Upper lobe of right lung (tissue), 1 donor: Measurements from ENCODE around the gene VPS16. TPM values are rescaled to one million over a fixed set of nuclear protein-coding genes. Genes with fewer than 3 reads are reported as not detected.

Source experiments
- ATAC-seq: fragments of 200-7000 bp; cut with Tn5 transposase; one replicate; pipeline ENCODE4 v1.9.1; 2020; ENCODE audit warnings: mild to moderate bottlenecking, moderate library complexity
- DNase-seq: peaks from one replicate; pipeline ENCODE4 v3.0.0-alpha.2; 2020
- H3K27ac ChIP-seq: fragments of 200-600 bp; one replicate; pipeline ENCODE4 v1.8.0; 2022
- H3K27me3 ChIP-seq: fragments of 200-600 bp; one replicate; pipeline ENCODE4 v1.8.0; 2022; ENCODE audit warnings: mild to moderate bottlenecking
- H3K36me3 ChIP-seq: fragments of 200-600 bp; one replicate; pipeline ENCODE4 v1.8.0; 2022
- H3K4me1 ChIP-seq: fragments of 200-600 bp; one replicate; pipeline ENCODE4 v1.8.0; 2022
- H3K4me3 ChIP-seq: fragments of 200-600 bp; one replicate; pipeline ENCODE4 v1.8.0; 2022; ENCODE audit warnings: mild to moderate bottlenecking
- H3K9me3 ChIP-seq: fragments of 200-600 bp; one replicate; pipeline ENCODE4 v1.8.0; 2022
- CTCF ChIP-seq: fragments of 200-600 bp; IDR thresholded peaks from one replicate; pipeline ENCODE4 v1.8.0; 2022; ENCODE audit warnings: antibody characterized with exemption
- intact Hi-C: fragments of 100-400 bp; cut with DNase I; formaldehyde crosslinking; loops from one replicate; pipeline ENCODE4 v1.11.0; 2022
- total RNA-seq: library from RNA; stranded (reverse); fragmentation: NEBNext Ultra II Directional; extraction: Animal tissue kit (Norgen Biotek cat#: 25700); gene quantifications from one replicate; pipeline ENCODE4 v1.2.1, GENCODE V29; 2021
- donor health status: DM: no; HTN: yes; CAD: no; lungs with severe emphysema.

The VPS16 gene
- total RNA-seq, 1 donor from 2014 or later: 34.8 TPM

- DNase-seq: no peak
- ATAC-seq: no peak
- no peaks in the 10 kb centered on the region for H3K27me3 ChIP-seq
- no peak overlapping the region for H3K4me3 ChIP-seq
- intact Hi-C loops: no loop called here
- peaks cover 18% of the 10 kb centered on the region for H3K36me3 ChIP-seq
- no peaks in the 10 kb centered on the region for H3K9me3 ChIP-seq
- no peak for TF ChIP-seq CTCF
- peaks cover 9% of the 10 kb centered on the region for H3K4me1 ChIP-seq
- H3K27ac ChIP-seq: no peak overlapping the region
Measured at GRCh38 chr20:2869381-2869780, 28.8 kb downstream of the VPS16 start.

GRCh38 chr20:2871111-2871465, 30.5 kb downstream of the VPS16 start:
- no peak for TF ChIP-seq CTCF
- intact Hi-C loops: no loop called here
- Histone ChIP-seq H3K4me3 (no peak overlapping the region), H3K27me3 (no peaks in the 10 kb centered on the region), H3K4me1 (peaks cover 25% of the 10 kb centered on the region), H3K9me3 (no peaks in the 10 kb centered on the region), H3K27ac (no peak overlapping the region), H3K36me3 (peaks cover 7% of the 10 kb centered on the region)
- DNase-seq: no peak
- no peak for ATAC-seq

- Histone ChIP-seq H3K36me3 (peaks cover under 1% of the 10 kb centered on the region), H3K27ac (peak overlapping the region; percentile 83), H3K27me3 (no peaks in the 10 kb centered on the region), H3K4me3 (peak overlapping the region; percentile 76), H3K4me1 (peaks cover 31% of the 10 kb centered on the region), H3K9me3 (no peaks in the 10 kb centered on the region)
- TF ChIP-seq CTCF: no peak
- ATAC-seq (peak; percentile 3), DNase-seq (no peak)
- intact Hi-C loops: no loop called here
Measured at GRCh38 chr20:2871661-2872458, 31.3 kb downstream of the VPS16 start.

GRCh38 chr20:2872459-2873009, 32.0 kb downstream of the VPS16 start:
- TF ChIP-seq CTCF: peak; percentile 34
- intact Hi-C loops: no loop called here
- H3K4me3 ChIP-seq: peak overlapping the region; percentile 76
- peak; percentile 88 for DNase-seq
- peak; percentile 72 for ATAC-seq
- H3K36me3 ChIP-seq: no peaks in the 10 kb centered on the region
- no peaks in the 10 kb centered on the region for H3K27me3 ChIP-seq
- H3K9me3 ChIP-seq: no peaks in the 10 kb centered on the region
- peaks cover 31% of the 10 kb centered on the region for H3K4me1 ChIP-seq
- peak overlapping the region; percentile 83 for H3K27ac ChIP-seq

- Histone ChIP-seq H3K36me3 (no peaks in the 10 kb centered on the region), H3K27ac (peak within 1 kb of the TSS; percentile 83), H3K4me3 (peak within 1 kb of the TSS; percentile 76), H3K9me3 (no peaks in the 10 kb centered on the region), H3K4me1 (peaks cover 31% of the 10 kb centered on the region), H3K27me3 (no peaks in the 10 kb centered on the region)
- TF ChIP-seq CTCF: no peak
- DNase-seq (peak; percentile 96), ATAC-seq (peak; percentile 97)
- intact Hi-C loops: no loop called here
Measured at GRCh38 chr20:2873010-2873746, 32.6 kb downstream of the VPS16 start, which contains the start of gene PTPRA. Gene PTPRA, plus strand, starts transcription at chr20:2873481. Its CDS starts 90,797 bp downstream, at chr20:2964278.
